ENCODE results near the gene NOL9. TPM values are rescaled to one million over a fixed set of nuclear protein-coding genes. Genes with fewer than 3 reads are reported as not detected.

NOL9 gene
- total and polyA plus RNA-seq, 10 of the 15 experiments (the other 5 are each of a cell fraction or from before 2014, with no cell fraction given), result 3.9 to 35.9 (median 23.0) TPM

GRCh38 chr1:6579374-6580118, 25.2 kb upstream of the NOL9 start, which contains the start of gene ZBTB48 (continued):
- peak; percentile 28; the same call in 1 of the 2 replicates for TF ChIP-seq SIN3A (IDR thresholded peaks at IDR 0.05; ENCODE audit: low read depth, low read length)
- no peak for TF ChIP-seq PML (IDR thresholded peaks at IDR 0.05; ENCODE audit: low read length)
- no peak for TF ChIP-seq IKZF1 (conservative IDR thresholded peaks at IDR 0.05)
- peak; percentile 79 for TF ChIP-seq SP1 (IDR thresholded peaks at IDR 0.05; ENCODE audit: low read depth, low read length)
- no peak for TF ChIP-seq PRDM15 (CRISPR knock-in tag; IDR thresholded peaks at IDR 0.05)
- no peak for TF ChIP-seq HSF1 (IDR thresholded peaks at IDR 0.05; ENCODE audit: low read depth, low read length)
- no peak for TF ChIP-seq MYB (IDR thresholded peaks at IDR 0.05; ENCODE audit: borderline replicate concordance, low read depth, low read length)
- TF ChIP-seq PAX5 (IDR thresholded peaks at IDR 0.05; ENCODE audit: borderline replicate concordance, low read depth, low read length), result no peak
- peak; percentile 99 for TF ChIP-seq BMI1 (IDR thresholded peaks at IDR 0.05; ENCODE audit: borderline replicate concordance)
- no peak for TF ChIP-seq RUNX3 (IDR thresholded peaks at IDR 0.05; ENCODE audit: low read length)
- TF ChIP-seq NKRF (conservative IDR thresholded peaks at IDR 0.05), result no peak
- TF ChIP-seq GATAD2B (conservative IDR thresholded peaks at IDR 0.05; ENCODE audit: low read depth), result 0 out of 2 replicates have a peak, but pooled peaks have one; percentile 34
- TF ChIP-seq ZBTB4 (CRISPR knock-in tag; IDR thresholded peaks at IDR 0.05), result no peak
- peak; percentile 43; the same call in 1 of the 2 replicates for TF ChIP-seq HCFC1 (IDR thresholded peaks at IDR 0.05; ENCODE audit: low read length)
- no peak for TF ChIP-seq SMAD1 (IDR thresholded peaks at IDR 0.05; ENCODE audit: low read depth, partially characterized antibody)
- TF ChIP-seq HDAC6 (IDR thresholded peaks at IDR 0.05; ENCODE audit: unreplicated experiment), result no peak
- no peak for TF ChIP-seq SUZ12 (IDR thresholded peaks at IDR 0.05; ENCODE audit: unreplicated experiment)
